Stomach (tissue), 4 donors: ENCODE results near the gene OR2A25.

Experiments used
- EP300 ChIP-seq: sonication (generic); formaldehyde crosslinking; IDR thresholded peaks from one replicate; pipeline ENCODE4 v1.6.1; 2017; ENCODE audit warnings: antibody characterized with exemption
- POLR2AphosphoS5 ChIP-seq, 3 donors: sonication (generic); formaldehyde crosslinking; IDR thresholded peaks; one replicate each; pipeline ENCODE4 v1.6.1; 2016; ENCODE audit warnings: antibody characterized with exemption in 3 of 3
- TF ChIP-seq, protein P1 (sequence below), 7 experiments: fragments of 450-650 bp in 4 of 7; fragments of 200-600 bp in 3 of 7; sonication (generic) in 3 of 7; IDR thresholded peaks; one replicate each; pipeline ENCODE4 v1.5.1; 2016 to 2019; ENCODE audit warnings: antibody characterized with exemption in 7 of 7, control low read depth in 2 of 7, mild to moderate bottlenecking in 1 of 7

DNA sequence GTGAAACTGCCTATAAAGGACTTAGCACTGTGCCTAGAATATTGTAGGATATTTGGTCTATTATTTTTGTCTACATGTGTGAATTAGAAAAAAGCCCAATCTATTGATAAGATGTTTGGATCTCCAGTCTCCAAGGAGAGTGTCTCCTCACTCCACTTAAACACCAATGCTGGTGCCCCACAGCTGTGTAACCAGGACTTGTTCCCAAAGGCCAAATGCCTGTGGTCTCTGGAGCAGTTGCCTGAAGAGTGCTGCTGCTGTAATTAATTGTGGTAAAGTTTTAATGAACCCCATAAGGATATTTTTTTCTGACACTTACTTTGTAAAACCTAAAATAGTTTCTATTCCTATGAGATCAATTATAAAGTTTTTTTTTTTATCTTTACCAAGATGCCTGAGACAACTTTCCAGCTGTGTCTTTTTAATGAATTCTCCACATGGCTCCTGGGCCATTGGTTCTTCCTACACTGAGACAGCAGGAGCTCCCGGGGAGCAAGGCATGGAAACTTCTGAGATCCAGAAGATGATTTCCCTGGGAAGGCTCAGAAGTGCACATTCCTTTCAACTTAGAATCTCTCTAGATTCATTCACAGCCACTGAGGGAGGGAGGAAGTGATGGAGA lies 32.1 kb upstream of the OR2A25 start:
- TF ChIP-seq, protein P1, sequence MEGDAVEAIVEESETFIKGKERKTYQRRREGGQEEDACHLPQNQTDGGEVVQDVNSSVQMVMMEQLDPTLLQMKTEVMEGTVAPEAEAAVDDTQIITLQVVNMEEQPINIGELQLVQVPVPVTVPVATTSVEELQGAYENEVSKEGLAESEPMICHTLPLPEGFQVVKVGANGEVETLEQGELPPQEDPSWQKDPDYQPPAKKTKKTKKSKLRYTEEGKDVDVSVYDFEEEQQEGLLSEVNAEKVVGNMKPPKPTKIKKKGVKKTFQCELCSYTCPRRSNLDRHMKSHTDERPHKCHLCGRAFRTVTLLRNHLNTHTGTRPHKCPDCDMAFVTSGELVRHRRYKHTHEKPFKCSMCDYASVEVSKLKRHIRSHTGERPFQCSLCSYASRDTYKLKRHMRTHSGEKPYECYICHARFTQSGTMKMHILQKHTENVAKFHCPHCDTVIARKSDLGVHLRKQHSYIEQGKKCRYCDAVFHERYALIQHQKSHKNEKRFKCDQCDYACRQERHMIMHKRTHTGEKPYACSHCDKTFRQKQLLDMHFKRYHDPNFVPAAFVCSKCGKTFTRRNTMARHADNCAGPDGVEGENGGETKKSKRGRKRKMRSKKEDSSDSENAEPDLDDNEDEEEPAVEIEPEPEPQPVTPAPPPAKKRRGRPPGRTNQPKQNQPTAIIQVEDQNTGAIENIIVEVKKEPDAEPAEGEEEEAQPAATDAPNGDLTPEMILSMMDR (IDR thresholded peaks at IDR 0.05) = no peak
- TF ChIP-seq POLR2AphosphoS5 (IDR thresholded peaks at IDR 0.05) (no peak), EP300 (no peak)
